ENCODE data around the gene SH3D21.
A peak's percentile ranks its signal among the peaks of the same experiment; 100 is the strongest.

SH3D21 gene

DNA sequence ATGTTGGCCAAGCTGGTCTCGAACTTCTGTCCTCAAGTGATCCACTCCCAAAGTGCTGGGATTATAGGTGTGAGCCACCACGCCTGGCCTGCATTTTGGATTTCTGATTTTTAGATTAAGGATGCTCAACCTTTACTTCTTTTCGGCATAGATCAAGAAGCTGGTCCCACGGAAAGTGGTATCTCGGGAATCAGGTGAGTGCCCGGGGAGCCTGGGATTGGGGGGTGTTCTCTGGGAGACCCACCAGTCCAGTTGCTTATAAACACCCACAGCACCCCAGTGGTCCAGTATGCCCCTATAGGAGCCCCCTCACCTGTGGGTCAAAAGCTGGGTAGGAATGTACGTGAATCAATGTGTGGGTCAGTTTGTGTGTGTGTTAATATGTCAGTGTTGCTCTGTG lies 3.2 kb downstream of the SH3D21 start:
- H3K4me3 ChIP-seq (ENCODE audit: low read length): no peak overlapping the region
- TF ChIP-seq ZNF274 (IDR thresholded peaks at IDR 0.05; ENCODE audit: low read depth, low read length): no peak

- H3K4me3 ChIP-seq (ENCODE audit: low read length): no peak overlapping the region
- TF ChIP-seq ZNF274 (IDR thresholded peaks at IDR 0.05; ENCODE audit: low read depth, low read length): no peak
Observed at GRCh38 chr1:36320291-36320761, 14.2 kb downstream of the SH3D21 start.

DNA sequence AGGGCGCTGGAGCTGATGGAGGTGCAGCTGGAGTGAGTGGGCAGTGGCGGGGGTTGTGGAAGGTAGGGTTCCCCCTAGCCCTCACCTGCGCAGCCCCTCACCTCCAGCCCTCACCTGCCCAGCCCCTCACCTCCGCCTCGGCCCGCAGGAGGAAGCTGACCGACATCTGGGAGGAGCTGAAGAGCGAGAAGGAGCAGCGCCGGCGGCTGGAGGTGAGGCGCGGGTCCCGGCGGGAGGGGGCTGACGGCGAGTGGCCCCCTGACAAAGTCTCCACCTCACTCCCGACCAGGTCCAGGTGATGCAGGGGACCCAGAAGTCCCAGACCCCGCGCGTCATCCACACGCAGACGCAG lies 14.6 kb downstream of the SH3D21 start:
- H3K4me3 ChIP-seq (ENCODE audit: low read length): no peak overlapping the region; the same call in 1 of the 2 replicates
- TF ChIP-seq ZNF274 (IDR thresholded peaks at IDR 0.05; ENCODE audit: low read depth, low read length): no peak

GRCh38 chr1:36321119-36321951 lies 15.2 kb downstream of the SH3D21 start:
- no peak overlapping the region; the same call in 1 of the 2 replicates for H3K4me3 ChIP-seq (ENCODE audit: low read length)
- TF ChIP-seq ZNF274 (IDR thresholded peaks at IDR 0.05; ENCODE audit: low read depth, low read length): no peak

DNA sequence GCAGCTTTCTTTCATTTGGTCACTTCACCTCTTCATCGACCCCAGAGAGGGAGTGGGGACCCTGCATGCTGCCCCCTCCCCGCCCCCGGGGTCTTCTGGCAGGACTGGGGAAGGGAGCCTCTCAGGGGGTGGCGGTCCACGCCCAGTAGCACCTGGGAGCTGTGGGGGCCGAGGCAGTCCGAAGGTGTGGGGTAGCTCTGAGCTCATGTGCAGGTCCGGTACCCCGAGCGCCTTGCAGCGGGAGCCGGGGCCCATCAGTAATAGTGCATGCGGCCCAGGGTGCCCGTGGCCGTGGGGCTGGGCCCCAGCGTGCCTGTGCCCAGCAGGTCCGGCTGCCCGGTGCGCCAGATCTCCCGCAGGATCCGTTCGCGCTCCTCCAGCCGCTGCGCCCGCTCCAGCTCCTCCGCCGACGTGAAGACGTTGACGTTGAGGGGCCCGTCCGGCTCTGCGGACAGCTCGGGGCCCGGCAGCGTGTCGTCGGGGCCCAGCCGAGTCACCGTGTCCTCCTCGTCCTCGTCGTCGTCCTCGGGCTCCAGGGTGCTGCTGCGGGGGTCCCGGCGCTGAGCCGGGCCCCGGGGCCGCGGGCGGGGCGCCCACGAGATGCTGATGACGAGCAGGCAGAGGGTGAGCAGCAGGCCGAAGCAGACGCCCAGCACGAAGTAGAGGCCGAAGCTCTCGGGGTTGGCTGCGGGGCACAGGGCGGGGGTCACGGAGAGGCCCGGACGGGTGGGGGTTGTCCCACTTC lies 16.0 kb downstream of the SH3D21 start:
- no peak for TF ChIP-seq ZNF274 (IDR thresholded peaks at IDR 0.05; ENCODE audit: low read depth, low read length)
- no peak overlapping the region for H3K4me3 ChIP-seq (ENCODE audit: low read length)

DNA sequence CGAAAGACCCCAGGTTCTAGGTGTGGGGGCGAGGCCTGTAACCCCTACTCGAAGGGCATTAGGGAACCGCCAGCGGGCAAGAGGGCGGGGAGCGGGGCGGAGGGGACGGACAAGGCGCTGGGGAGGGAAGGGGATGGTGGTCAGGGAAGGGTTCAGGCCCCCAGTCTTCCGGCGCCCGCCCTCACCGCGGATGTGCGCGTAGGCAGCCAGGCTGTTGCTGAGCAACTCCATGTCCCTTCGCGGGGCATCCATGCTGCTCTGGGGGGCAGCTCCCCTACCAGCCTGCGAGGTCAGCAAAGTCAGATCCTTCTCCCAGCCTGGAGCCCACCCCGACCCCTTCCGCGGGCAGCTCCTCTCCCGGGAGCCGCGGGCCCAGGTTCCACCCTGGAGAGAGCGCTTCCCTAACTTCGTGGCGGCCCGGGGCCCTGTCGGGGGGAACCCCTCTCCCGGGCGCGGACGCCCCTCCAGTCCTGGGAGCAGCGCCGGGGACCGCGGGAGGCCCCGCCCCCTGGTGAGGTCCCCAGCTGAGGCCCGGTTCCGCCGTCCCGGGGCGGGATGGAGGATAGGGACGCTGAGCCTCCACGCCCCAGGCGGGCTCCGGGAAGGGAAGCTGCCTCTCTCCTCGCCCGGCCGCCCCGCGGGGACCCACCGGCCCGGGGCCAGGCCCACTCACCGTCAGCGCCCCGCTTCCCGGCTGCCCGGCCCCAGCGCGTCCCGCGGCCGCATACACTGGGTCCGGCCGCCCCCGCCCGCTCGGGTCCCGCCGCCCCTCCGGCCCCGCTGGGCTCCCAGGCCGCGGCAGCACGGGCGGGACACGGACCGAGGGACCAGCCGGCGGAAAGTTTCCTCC lies 16.8 kb downstream of the SH3D21 start:
- TF ChIP-seq ZNF274 (IDR thresholded peaks at IDR 0.05; ENCODE audit: low read depth, low read length): no peak
- H3K4me3 ChIP-seq (ENCODE audit: low read length): peak overlapping the region; percentile 55; the same call in 1 of the 2 replicates

- peak within 1 kb of the TSS; percentile 55; the same call in 1 of the 2 replicates for H3K4me3 ChIP-seq (ENCODE audit: low read length)
- TF ChIP-seq ZNF274 (IDR thresholded peaks at IDR 0.05; ENCODE audit: low read depth, low read length): no peak
Observed at GRCh38 chr1:36323636-36324352, 17.6 kb downstream of the SH3D21 start, which contains the start of gene EVA1B. Gene EVA1B, minus strand, starts transcription at chr1:36323645. Its CDS starts 608 bp downstream, at chr1:36323037.

- H3K4me3 ChIP-seq (ENCODE audit: low read length): no peak overlapping the region
- TF ChIP-seq ZNF274 (IDR thresholded peaks at IDR 0.05; ENCODE audit: low read depth, low read length): no peak
Observed at GRCh38 chr1:36324353-36324703, 18.2 kb downstream of the SH3D21 start.

- TF ChIP-seq ZNF274 (IDR thresholded peaks at IDR 0.05; ENCODE audit: low read depth, low read length): no peak
- no peak overlapping the region for H3K4me3 ChIP-seq (ENCODE audit: low read length)
Observed at GRCh38 chr1:36326499-36326898, 20.3 kb downstream of the SH3D21 start.

GRCh38 chr1:36327421-36328087 lies 21.4 kb downstream of the SH3D21 start:
- H3K4me3 ChIP-seq (ENCODE audit: low read length): no peak overlapping the region
- TF ChIP-seq ZNF274 (IDR thresholded peaks at IDR 0.05; ENCODE audit: low read depth, low read length): no peak

DNA sequence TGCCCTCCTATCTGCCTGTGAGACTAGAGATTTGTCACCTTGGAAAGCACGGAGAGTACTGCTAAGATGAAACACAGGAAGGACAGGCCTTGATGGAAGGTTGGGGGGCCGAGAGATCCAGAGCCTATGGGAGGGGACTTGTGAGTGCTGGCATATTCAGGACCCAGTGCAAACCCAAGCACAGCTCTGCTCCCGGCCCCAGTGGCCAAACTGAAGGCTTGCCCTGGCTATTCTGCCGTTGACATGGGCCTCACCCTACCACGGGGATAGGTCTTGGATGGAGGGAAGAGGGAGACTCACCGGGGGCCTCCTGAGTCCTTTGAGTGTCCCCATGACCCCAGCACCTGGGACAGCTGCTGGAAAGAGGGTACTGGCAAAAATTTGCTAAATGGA lies 21.9 kb downstream of the SH3D21 start:
- no peak overlapping the region for H3K4me3 ChIP-seq (ENCODE audit: low read length)
- no peak for TF ChIP-seq ZNF274 (IDR thresholded peaks at IDR 0.05; ENCODE audit: low read depth, low read length)

- TF ChIP-seq ZNF274 (IDR thresholded peaks at IDR 0.05; ENCODE audit: low read depth, low read length): no peak
- no peak overlapping the region for H3K4me3 ChIP-seq (ENCODE audit: low read length)
Observed at GRCh38 chr1:36328713-36329112, 22.5 kb downstream of the SH3D21 start.

DNA sequence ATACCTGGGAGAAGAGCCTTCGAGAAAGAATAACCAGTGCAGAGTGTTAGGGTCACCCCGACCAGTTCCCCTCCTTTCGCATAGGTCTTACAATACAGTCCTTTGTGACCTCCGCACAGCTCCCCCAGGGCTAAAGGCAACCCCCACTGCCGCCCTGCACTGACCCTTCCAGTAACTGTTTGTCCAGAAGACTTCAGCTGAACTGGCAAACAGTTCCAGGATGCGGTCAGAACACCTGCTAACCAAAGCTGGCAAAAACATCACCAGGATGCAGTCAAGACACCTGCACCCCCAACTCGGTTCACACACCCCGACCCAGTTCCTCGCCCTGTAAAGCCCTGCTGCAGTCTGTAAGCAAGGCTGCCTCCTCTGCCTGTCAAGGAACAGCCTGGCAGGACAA lies 23.6 kb downstream of the SH3D21 start:
- H3K4me3 ChIP-seq (ENCODE audit: low read length): no peak overlapping the region
- no peak for TF ChIP-seq ZNF274 (IDR thresholded peaks at IDR 0.05; ENCODE audit: low read depth, low read length)

Measured in GM08714 (cell line).